Endometrial microvascular endothelial cells (primary cell): ENCODE results near the gene PPP1R14B. TPM values are rescaled to one million over a fixed set of nuclear protein-coding genes. Genes with fewer than 3 reads are reported as not detected.
"Not testable (repeated sequence)": the region's sequence is repeated elsewhere in the genome, so short reads cannot be mapped to it uniquely, and the experiment has no call there.

Experiments used
- in situ Hi-C: cut with HindIII; loops from 2 replicates; pipeline ENCODE4 v1.10.0; 2017; ENCODE audit warnings: low sequenced_read_pairs, low pct_unique_long_range_greater_than_20kb; ENCODE audit errors: inconsistent ontology term
- total RNA-seq: library from RNA; depleted of rRNA; stranded (reverse); fragments of >200 nt; gene quantifications from one replicate; pipeline ENCODE4 v1.2.3, GENCODE V29; 2015; ENCODE audit errors: inconsistent ontology term

PPP1R14B gene
- total RNA-seq, 1 donor from 2014 or later, result 283 TPM

- in situ Hi-C loops, result no loop called here
Observed at GRCh38 chr11:64250415-64251015, 3.8 kb upstream of the PPP1R14B start.

- in situ Hi-C loops, result no loop called here
Observed at GRCh38 chr11:64249563-64250414, 3.0 kb upstream of the PPP1R14B start.

GRCh38 chr11:64249038-64249437, 2.3 kb upstream of the PPP1R14B start:
- in situ Hi-C loops, result no loop called here

- in situ Hi-C loops, result no loop called here
Observed at GRCh38 chr11:64248578-64248977, 1.8 kb upstream of the PPP1R14B start.

GRCh38 chr11:64247729-64248531, 1.2 kb upstream of the PPP1R14B start:
- in situ Hi-C loops, result no loop called here

- in situ Hi-C loops, result not testable (repeated sequence)
Observed at GRCh38 chr11:64246621-64246870, 197 bp downstream of the PPP1R14B start.

GRCh38 chr11:64245797-64246620, 734 bp downstream of the PPP1R14B start:
- in situ Hi-C loops, result no loop called here

- in situ Hi-C loops, result no loop called here
Observed at GRCh38 chr11:64245401-64245796, 1.3 kb downstream of the PPP1R14B start.

GRCh38 chr11:64244966-64245365, 1.8 kb downstream of the PPP1R14B start:
- in situ Hi-C loops, result no loop called here

GRCh38 chr11:64244107-64244506, 2.6 kb downstream of the PPP1R14B start:
- in situ Hi-C loops, result no loop called here

- in situ Hi-C loops, result no loop called here
Observed at GRCh38 chr11:64243236-64243854, 3.4 kb downstream of the PPP1R14B start.

- in situ Hi-C loops, result no loop called here
Observed at GRCh38 chr11:64241491-64242374, 5.0 kb downstream of the PPP1R14B start.

- in situ Hi-C loops, result no loop called here
Observed at GRCh38 chr11:64241241-64241490, 5.6 kb downstream of the PPP1R14B start.

GRCh38 chr11:64240435-64241240, 6.1 kb downstream of the PPP1R14B start, which contains the start of gene FKBP2:
Gene FKBP2 (plus strand): TSS chr11:64241095. CDS start chr11:64242388, 1,293 bp downstream.
- in situ Hi-C loops, result no loop called here

GRCh38 chr11:64239662-64240434, 6.9 kb downstream of the PPP1R14B start:
- in situ Hi-C loops, result no loop called here

GRCh38 chr11:64238999-64239398, 7.7 kb downstream of the PPP1R14B start:
- in situ Hi-C loops, result no loop called here
